CD4-positive, alpha-beta T cell treated with Interleukin-4 for 1 hour (primary cell): ENCODE data around the gene ZNF407.
A peak's percentile ranks its signal among the peaks of the same experiment; 100 is the strongest.

Experiments
- DNase-seq, 2 donors: peaks; one replicate each; pipeline ENCODE4 v3.0.0-alpha.2; 2020 to 2022

ZNF407 gene

DNA sequence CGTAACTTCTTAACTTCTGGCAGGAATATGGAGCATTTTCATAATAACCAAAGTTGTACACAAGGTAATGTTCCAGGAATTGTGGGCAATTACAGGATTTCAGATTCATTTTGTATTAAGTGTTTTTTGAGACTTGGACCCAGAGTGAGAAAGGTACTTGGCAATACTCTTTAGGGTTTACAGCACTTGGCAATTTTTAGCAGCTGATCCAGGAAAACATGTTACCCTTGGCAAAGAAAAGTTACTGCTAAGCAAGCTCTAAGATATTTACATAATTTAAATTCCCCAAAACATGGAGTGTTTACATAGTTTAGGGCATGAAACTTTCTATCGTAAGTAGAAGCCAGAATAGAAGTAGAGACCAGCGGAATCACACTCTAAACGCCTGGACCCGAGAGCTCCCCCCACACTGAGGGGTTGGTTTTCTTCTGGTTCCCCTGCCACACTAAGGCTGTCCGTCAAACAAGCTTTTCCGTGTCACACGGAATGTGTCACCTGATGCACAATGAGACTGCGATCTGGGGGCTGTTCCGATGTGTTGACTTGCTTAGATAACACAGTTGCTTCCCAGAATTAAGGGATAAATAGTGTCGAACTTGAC lies 434.1 kb downstream of the ZNF407 start:
- no peak for DNase-seq

GRCh38 chr18:75033516-75033915 lies 435.8 kb downstream of the ZNF407 start:
- no peak for DNase-seq

DNA sequence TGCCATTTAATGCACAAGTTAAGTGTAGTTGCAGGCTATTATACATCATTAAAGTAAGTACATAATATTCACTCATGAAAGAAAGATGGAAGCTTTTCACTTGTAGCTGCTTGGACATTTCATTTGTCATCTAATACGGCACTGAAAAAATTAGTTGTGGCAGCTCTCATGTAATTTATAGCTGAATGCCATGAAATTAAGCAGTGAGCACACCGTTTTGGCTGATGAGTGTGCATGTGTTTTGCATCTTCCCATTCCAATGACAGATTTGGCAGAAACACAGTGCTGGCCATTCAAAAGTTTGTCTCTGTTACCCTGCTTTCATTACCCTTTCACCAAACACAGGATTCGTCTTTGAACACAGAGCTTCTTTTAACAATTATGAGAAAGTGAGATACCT lies 437.3 kb downstream of the ZNF407 start:
- no peak for DNase-seq

GRCh38 chr18:75035928-75036327 lies 438.3 kb downstream of the ZNF407 start:
- no peak for DNase-seq

DNA sequence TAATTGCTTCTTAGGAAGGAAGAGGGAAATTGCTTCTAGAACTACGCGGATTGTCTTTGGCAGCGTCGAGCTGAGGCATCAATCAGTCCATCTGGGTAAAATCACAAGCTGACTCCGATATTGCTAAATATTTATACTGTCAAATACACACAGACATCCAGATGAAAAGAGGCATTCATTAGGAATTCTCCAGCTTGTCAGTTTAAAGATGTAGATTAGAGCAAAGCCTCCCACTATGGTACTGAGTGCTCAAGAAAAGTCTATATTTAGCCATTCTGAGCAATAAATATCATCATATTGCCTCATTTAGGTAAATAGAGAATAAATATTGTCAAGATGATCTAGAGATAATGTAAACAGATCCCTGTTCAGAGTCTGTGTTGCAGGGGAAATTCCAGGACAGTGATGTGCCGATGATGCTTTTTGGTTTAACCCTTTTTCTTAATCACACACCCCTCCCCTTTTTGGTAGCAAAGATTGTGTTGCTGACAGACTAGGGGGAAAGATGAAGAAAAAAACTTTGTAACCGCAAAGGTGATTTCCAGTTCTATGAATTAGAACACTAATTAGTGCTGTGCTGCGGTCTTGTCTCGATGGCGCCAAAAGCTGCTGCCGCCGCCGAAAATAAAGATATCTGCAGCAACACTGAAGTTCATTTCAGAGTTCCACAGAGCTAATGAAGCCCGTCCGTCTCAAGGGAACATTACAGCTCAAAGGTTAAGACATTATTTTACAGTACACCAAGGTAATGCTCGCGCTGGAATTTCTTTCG lies 439.4 kb downstream of the ZNF407 start:
- peak in 1 of 2 donors; percentile 33 for DNase-seq

DNA sequence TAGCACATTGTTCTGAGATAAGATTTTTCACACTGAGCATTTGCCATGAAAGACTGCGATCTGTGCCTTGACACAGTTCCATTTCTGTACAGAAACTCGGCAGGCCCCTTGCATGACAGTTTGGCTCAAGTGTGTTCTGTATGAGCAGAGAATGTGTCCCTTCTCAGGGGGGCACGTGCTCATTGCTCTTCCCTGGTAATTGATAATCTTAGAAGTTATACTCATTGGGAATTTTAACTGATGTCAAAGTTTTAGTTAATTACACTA lies 440.0 kb downstream of the ZNF407 start:
- no peak for DNase-seq

DNA sequence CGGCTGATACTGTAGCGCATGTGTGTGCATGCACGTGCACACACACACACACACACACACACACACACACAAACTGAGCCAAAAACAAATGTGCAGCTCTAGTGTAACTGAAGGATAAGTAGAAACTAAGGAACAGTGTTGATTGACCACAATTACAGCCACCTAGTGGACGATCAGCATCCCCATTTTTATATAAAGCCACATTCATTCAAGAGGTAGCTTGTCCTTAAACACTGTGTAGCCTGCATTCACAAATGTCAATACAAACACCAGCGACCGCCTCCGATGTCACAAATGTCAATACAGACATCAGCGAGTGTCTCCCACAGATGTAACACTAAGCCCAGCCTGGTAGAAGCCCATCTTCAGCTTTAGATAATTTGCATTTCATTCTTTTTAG lies 443.9 kb downstream of the ZNF407 start:
- peak in 1 of 2 donors; percentile 4 for DNase-seq

GRCh38 chr18:75043478-75043877 lies 445.8 kb downstream of the ZNF407 start:
- DNase-seq, result no peak

- no peak for DNase-seq
These were observed 446.6 kb downstream of the ZNF407 start for GRCh38 chr18:75044296-75044695.

GRCh38 chr18:75044791-75045190 lies 447.1 kb downstream of the ZNF407 start:
- no peak for DNase-seq

DNA sequence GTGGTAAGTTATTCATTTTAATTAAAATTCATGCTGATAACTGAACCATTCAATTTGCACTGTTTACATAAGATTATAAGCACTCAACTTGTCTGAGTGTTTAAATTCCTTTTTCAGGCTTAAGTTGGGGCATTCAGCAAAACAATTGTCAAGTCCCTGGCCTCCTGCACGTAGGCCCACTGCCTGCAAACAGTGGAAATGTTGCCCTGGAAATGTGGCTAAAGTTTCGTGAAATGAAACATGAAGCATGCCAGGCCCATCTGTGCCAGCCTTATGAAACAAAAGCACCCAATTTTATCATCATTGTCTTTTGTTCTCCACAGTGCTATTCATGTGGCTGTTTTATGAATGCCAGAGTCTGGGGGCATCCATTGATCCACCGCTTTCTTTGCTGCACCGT lies 447.6 kb downstream of the ZNF407 start:
- DNase-seq, result no peak

DNA sequence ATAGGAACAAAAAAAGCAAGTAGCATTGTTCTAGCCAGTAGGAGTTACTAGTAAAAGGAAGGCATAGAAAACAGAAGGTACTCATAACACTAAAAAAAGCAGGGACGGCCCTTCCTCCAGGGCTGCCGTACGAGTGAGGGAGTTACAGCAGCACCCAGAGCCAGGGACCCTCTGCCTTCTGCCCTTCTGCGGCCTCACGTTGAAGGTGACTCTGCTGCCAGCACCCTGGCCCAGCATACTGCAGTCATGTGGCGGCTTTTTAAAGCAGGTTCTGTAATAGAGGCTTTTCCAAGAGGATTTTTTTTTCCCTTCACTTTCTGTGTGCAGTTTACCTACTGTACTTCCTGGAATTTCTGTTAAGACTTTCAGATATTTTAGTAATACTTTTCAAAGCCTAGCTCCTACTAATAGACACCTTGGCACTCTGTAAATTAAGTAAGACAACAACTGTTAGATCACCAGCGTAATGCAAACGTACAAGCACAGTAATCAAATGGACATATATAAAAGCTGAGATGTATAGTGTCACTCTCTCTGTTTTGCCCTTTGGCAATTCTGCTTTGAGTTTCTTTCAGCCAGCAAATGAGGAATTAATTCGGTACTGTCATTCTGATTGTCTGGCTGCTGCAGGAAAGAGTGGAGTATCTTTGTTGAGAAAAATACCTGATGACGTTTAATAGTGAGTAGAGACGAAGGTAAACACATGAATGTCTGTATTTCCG lies 449.7 kb downstream of the ZNF407 start:
- DNase-seq, result no peak

GRCh38 chr18:75048776-75049454 lies 451.2 kb downstream of the ZNF407 start:
- no peak for DNase-seq

- no peak for DNase-seq
These were observed 451.8 kb downstream of the ZNF407 start for GRCh38 chr18:75049455-75049789.

DNA sequence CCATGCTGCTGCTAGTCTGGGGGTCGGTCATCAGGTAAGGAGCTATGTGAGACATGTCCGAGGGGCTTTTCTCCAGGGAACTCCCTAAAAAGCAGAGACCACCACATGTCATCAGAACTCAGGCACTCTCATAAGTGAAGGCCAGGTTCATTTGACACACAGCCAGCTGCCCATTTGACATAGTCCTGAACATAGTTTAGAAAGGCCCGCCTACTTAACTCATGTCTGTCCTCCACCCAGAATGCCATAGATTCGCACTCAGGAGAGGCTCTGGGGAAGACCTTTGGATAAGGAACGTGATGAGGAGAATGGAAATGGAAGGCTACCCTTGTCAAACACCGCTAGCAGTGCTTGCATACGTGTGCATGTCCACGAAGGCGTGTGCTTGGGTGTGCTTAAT lies 454.1 kb downstream of the ZNF407 start:
- DNase-seq, result no peak

DNA sequence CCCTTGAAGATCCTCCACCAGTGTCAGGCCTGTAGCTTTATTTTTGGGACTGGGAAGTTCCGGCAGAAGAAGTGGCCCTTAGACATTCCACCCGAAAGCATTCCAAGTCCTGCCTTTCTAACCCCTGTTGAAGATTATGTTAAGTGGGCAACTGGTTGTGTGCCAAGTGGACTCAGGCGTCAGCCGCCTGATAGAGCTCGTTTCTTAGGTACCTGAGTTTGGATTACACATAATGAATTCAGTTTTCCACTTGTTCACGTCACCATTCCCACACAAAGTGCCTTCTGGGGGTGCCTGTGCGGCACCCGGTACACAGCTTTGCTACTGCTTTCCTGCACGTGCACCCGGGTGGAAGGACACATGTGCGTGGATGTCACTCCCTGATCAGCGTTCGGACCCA lies 454.8 kb downstream of the ZNF407 start:
- no peak for DNase-seq

- no peak for DNase-seq
These were observed 455.5 kb downstream of the ZNF407 start for GRCh38 chr18:75053028-75053629.

DNA sequence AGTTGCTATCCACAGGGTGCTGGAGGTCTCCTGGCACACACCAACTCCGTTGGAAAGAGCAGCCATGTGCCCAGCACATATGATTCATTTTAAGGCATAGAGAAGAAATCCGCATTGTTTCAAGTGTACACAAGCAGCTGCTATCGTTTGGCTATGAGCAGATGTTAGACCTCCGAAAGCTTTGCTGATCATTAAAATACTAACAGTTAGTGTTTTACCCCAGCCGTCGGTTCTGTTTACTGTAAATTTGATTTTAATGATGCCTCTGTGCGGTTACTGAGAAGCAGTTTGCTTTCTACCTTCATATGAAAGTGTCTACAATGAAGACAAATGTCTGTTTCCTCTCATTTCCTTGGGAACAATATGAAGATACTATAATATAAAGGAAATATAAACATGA lies 456.4 kb downstream of the ZNF407 start:
- no peak for DNase-seq

DNA sequence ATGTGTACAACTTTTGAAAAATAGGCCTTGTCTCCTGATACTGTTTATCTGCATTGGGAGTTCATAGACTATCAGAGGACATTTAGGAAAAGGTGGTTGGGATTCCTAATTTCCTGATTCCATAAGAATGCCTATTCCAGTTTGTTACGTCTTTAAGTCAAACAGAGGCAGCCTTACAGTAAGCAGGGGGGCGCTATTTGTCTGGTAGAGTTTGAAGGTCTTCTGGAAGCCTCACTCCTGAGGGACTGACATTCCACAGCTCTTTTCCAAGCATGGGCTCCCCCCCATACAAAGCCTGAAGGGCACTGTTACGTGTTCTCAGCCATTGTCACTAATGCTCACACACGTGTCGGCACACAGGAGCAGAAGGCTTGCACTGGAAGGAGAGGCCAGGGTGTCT lies 456.9 kb downstream of the ZNF407 start:
- DNase-seq, result no peak

DNA sequence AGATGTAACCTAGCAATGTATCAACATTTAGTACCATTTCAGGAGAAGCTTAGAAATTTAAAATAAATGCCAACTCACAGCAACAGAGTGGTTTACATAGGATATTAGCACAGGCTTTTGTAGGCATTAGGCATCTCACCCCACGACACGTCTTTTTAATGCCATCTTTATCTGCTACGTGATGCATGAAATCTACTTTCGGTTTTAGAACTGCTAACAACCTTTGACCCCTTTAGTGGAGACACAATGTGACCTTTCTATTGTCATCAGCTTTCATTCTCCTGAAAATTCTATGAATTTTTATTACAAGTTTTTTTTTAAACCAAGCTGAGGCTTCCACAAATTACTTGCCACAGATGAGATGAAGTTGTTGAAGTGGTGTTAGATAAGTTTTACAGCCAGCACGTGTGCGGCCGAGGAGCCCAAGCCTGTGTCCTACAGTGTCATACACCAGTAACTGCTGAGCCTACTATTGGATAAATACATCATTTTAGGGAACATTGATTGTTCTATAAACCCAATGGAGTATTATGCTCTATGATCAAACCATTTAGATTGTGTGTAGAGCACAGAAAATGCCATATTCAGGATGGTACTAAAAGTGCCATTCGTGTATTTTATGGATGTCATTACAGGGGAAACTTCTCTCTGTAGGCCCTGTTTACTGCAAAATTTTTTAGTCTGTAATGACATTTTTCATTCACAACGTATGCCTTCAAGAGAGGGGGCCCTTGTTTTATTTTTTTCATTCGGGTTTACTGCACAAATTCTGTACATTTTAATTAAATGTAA lies 459.7 kb downstream of the ZNF407 start:
- DNase-seq, result no peak

DNA sequence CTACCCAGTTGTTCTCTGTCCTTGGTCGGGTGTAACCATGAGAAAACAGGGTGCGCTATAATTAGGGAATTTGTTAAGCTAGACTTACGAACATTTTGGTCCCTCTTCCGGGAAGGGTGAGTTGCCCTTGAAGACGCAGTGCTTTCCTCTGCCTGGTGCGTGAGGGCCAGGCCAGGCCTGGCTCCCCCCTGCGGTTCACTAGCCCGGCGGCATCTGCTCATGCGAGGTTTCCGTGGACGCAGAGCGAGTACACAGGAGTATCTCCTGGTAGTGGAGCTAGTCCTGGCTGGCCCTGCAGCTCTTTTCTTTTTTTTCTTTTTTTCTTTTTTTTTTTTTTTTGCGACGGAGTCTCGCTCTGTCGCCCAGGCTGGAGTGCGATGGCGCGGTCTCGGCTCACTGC lies 462.5 kb downstream of the ZNF407 start:
- no peak for DNase-seq

GRCh38 chr18:75062297-75062886 lies 464.7 kb downstream of the ZNF407 start:
- no peak for DNase-seq
